SJSA1 (cell line): ENCODE data around the gene SPSB1. TPM values are rescaled to one million over a fixed set of nuclear protein-coding genes. Genes with fewer than 3 reads are reported as not detected.
"Not testable (repeated sequence)": the region's sequence is repeated elsewhere in the genome, so short reads cannot be mapped to it uniquely, and the experiment has no call there.

Source experiments
- DNase-seq, 2 experiments: peaks; one replicate each; pipeline ENCODE4 v3.0.0-alpha.2; 2015 to 2020; ENCODE audit warnings: low spot score in 2 of 2, low read depth in 1 of 2
- H3K27ac ChIP-seq: fragments of 250-450 bp; sonication (Bioruptor Pico); 2 replicates; pipeline ENCODE4 v1.5.1; 2020; ENCODE audit warnings: mild to moderate bottlenecking, moderate library complexity
- H3K27me3 ChIP-seq: fragments of 250-450 bp; sonication (Bioruptor Pico); replicated peaks from 2 replicates; pipeline ENCODE4 v1.5.1; 2020; ENCODE audit warnings: mild to moderate bottlenecking, moderate library complexity
- H3K36me3 ChIP-seq: fragments of 250-450 bp; sonication (Bioruptor Pico); 2 replicates; pipeline ENCODE4 v1.5.1; 2020; ENCODE audit warnings: mild to moderate bottlenecking
- H3K4me1 ChIP-seq: fragments of 250-450 bp; sonication (Bioruptor Pico); replicated peaks from 2 replicates; pipeline ENCODE4 v1.6.1; 2021; ENCODE audit warnings: mild to moderate bottlenecking
- H3K4me3 ChIP-seq: fragments of 250-450 bp; sonication (Bioruptor Pico); 2 replicates; pipeline ENCODE4 v1.5.1; 2020; ENCODE audit warnings: mild to moderate bottlenecking
- H3K9me3 ChIP-seq: fragments of 250-450 bp; sonication (Bioruptor Pico); replicated peaks from 2 replicates; pipeline ENCODE4 v1.5.1; 2020; ENCODE audit warnings: mild to moderate bottlenecking
- total RNA-seq: library from RNA; depleted of rRNA; stranded (reverse); fragments of >200 nt; shearing (Covaris generic); gene quantifications from 2 replicates; pipeline ENCODE4 v1.2.3, GENCODE V29; 2014

Gene SPSB1
- total RNA-seq, 1 experiment from 2014 or later = 24.4 TPM

DNA sequence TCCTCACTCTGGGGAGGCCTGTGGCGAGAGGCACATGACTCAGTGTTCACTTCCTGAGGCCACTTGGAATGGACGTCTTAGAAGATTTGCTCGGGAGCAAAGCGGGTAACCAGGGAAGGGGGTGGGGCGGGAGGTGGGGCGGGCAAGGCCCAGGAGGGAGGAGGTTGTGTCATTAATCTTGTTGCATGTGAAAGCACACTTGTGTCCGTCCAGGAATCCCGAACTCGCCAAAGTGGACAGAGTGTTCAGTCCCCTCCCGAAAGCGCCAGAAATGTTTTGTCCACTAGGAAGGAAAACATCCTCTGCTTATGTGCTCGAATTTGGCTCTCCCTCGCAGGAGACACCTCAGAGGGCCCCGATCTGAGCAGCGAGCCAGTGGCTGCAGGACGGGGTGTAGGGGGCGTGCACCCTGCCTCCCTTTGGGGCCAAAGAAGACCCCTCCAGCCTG lies 84.2 kb downstream of the SPSB1 start:
- H3K27me3 ChIP-seq = no peaks in the 10 kb centered on the region
- H3K4me3 ChIP-seq = no peak overlapping the region
- peaks cover 17% of the 10 kb centered on the region for H3K4me1 ChIP-seq
- no peak for DNase-seq
- H3K36me3 ChIP-seq = peaks cover 3% of the 10 kb centered on the region; the same call in 1 of the 2 replicates
- no peaks in the 10 kb centered on the region for H3K9me3 ChIP-seq
- H3K27ac ChIP-seq = no peak overlapping the region

GRCh38 chr1:9378801-9379200 lies 86.1 kb downstream of the SPSB1 start:
- no peaks in the 10 kb centered on the region for H3K36me3 ChIP-seq
- no peak overlapping the region for H3K4me3 ChIP-seq
- H3K4me1 ChIP-seq = peaks cover 17% of the 10 kb centered on the region
- no peaks in the 10 kb centered on the region for H3K9me3 ChIP-seq
- no peaks in the 10 kb centered on the region for H3K27me3 ChIP-seq
- no peak for DNase-seq
- H3K27ac ChIP-seq = no peak overlapping the region

DNA sequence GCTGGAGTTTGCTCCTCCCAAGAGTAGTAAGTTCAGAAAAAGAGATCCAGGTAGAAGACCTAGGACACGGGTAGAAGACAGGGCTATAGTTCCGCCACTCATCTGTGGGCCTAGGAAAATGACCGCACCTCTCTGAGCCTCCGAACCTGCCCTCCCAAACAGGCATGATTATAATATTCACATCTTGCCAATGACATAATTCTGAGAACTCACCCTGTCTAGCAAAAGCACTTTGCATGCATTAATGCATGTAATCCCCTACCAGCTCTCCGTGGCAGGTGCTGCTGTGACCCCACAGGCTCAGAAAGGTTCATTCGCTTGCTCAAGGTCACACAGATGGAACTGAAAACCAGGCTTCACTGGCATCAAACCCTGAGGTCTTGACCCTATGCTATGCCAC lies 88.0 kb downstream of the SPSB1 start:
- Histone ChIP-seq H3K27me3 (no peaks in the 10 kb centered on the region), H3K4me1 (peaks cover 24% of the 10 kb centered on the region), H3K27ac (no peak overlapping the region), H3K36me3 (no peaks in the 10 kb centered on the region), H3K4me3 (no peak overlapping the region), H3K9me3 (no peaks in the 10 kb centered on the region)
- no peak for DNase-seq

DNA sequence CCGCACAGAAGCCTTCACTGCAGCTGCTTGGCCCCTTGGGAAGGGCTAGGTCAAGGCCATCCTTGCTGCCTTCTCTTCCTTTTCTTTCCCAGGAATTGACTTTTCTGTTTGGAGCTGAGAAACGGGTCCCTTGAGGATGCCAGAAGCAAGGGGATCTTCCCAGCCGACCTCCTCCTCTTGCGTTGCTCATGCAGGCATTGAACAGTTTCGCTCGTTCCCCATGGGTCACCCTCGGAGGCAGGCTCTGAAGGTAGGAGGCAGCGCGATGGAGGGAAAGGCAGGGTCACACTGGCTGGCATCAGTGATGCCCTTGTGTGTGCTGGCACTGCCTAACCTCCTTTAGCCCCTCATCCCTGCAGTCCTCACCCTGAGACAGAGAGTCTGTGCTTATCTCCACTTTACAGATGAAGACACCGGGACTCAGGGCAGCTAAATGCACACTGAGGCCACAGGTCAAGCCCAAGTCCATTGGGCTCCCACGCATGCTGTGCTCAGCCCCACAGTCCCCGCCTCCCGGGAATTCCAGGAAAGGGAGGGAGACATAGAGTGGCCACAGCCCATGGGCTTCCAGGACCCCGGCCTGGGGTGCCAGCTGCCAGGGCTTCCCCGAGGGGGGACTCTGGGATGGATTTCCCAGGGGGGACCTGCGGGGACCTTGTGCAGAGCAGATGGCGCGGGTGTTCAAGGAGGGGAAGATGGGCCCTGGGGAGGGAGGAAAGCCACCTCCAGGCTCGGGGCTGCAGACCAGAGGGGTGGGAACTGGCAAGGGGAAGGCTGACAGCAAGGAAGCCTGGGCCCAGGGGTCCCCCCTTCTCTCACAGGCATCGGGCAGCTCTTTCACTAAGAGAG lies 90.2 kb downstream of the SPSB1 start:
- peaks cover 10% of the 10 kb centered on the region for H3K4me1 ChIP-seq
- H3K27me3 ChIP-seq = no peaks in the 10 kb centered on the region
- H3K9me3 ChIP-seq = no peaks in the 10 kb centered on the region
- H3K36me3 ChIP-seq = no peaks in the 10 kb centered on the region
- H3K27ac ChIP-seq = no peak overlapping the region
- no peak overlapping the region for H3K4me3 ChIP-seq
- no peak for DNase-seq

GRCh38 chr1:9384128-9384527 lies 91.4 kb downstream of the SPSB1 start:
- no peak overlapping the region for H3K27ac ChIP-seq
- H3K36me3 ChIP-seq = no peaks in the 10 kb centered on the region
- peaks cover 19% of the 10 kb centered on the region for H3K4me1 ChIP-seq
- H3K4me3 ChIP-seq = no peak overlapping the region
- no peak for DNase-seq
- no peaks in the 10 kb centered on the region for H3K27me3 ChIP-seq
- no peaks in the 10 kb centered on the region for H3K9me3 ChIP-seq

GRCh38 chr1:9384751-9385245 lies 92.1 kb downstream of the SPSB1 start:
- Histone ChIP-seq H3K4me3 (no peak overlapping the region), H3K36me3 (no peaks in the 10 kb centered on the region), H3K27ac (no peak overlapping the region), H3K4me1 (peaks cover 19% of the 10 kb centered on the region), H3K9me3 (no peaks in the 10 kb centered on the region), H3K27me3 (no peaks in the 10 kb centered on the region)
- DNase-seq = no peak

- not testable (repeated sequence) for H3K36me3 ChIP-seq, H3K27me3 ChIP-seq, H3K27ac ChIP-seq, H3K4me3 ChIP-seq, H3K9me3 ChIP-seq, DNase-seq
- peaks cover 19% of the 10 kb centered on the region for H3K4me1 ChIP-seq
These were observed 92.7 kb downstream of the SPSB1 start for GRCh38 chr1:9385392-9385791.

DNA sequence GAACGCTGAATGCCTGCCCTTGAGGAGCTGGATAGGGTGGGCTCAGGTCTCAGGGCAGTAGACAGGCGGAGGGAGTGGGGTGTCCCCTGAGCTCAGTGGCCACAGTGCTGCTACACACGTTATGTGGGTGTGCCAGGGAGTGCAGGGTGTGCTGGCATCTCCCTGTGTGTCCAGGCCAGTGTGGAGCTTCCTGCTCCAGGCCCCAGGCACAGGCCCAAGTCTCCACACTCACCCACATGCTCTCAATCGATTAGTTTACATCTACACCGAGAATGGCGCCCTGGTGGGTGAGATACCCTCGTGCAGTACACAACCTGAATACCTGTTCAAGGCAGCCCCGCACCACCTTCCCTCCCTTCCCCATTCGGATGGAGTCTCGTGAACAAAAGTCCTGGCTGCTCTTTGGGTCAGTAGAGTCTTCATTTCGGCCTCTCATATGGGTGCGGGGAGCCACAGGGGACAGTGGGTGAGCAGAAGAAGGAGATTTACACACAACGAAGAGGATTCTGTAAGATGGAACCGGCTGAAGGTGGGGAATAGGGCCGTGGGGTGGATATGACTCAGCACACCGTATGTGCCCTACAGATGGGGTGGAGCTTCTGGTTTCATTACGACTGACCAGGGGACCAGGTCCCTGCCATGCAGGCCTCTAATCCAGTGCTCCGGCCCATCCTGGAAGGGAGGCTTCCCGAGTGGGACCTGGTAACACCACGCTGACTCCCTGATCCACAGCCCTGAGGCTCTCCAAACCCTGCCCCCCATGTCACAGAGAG lies 93.3 kb downstream of the SPSB1 start:
- no peak overlapping the region for H3K27ac ChIP-seq

DNA sequence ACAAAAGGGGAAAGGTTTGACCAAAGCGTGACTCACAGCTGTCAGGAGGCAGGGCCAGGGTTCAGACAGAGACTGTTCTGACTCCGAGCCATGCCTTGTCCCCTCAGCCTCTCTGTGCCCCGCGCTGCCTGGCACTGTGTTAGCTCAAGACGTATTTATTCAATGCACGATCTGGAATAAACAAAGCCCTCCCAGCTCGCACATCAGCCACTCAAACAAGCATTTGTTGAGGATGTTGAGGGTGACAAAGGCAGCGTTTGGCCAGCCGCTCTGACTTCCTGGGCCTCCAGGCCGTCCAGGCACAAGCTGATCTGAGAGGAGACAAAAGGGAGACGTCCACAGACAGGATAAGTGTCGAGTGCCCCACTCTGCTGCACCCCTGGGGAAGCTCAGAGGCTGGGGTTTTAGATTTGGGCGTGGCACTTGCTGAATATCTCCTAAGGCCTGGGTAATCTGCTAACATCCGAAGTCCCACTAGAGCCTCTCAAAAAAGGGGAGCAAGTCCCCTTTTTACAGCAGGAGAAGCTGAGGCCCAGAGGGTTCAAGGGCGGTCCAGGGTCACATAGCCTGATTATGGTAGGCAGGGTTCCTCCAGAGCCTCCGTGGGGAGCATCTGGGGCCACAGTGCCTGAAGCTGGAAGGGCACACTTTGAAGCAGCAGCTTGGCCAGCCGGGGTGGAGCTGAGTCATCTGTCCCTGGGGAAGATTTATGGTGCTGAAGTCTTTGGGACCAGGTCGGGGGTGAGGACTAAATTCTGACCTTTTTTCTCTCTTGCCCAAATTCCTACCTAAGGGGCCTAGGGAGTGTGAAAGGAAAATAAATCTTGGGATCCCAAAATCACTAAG lies 95.9 kb downstream of the SPSB1 start:
- H3K4me3 ChIP-seq = no peak overlapping the region
- no peaks in the 10 kb centered on the region for H3K36me3 ChIP-seq
- H3K27me3 ChIP-seq = no peaks in the 10 kb centered on the region
- no peak overlapping the region for H3K27ac ChIP-seq
- no peak for DNase-seq
- peaks cover 21% of the 10 kb centered on the region for H3K4me1 ChIP-seq
- no peaks in the 10 kb centered on the region for H3K9me3 ChIP-seq

More for the DNA sequence above, 93.3 kb downstream of the SPSB1 start:
- H3K4me1 ChIP-seq = peaks cover 19% of the 10 kb centered on the region
- no peak overlapping the region for H3K4me3 ChIP-seq
- H3K9me3 ChIP-seq = no peaks in the 10 kb centered on the region
- H3K36me3 ChIP-seq = no peaks in the 10 kb centered on the region
- H3K27me3 ChIP-seq = no peaks in the 10 kb centered on the region
- no peak for DNase-seq

DNA sequence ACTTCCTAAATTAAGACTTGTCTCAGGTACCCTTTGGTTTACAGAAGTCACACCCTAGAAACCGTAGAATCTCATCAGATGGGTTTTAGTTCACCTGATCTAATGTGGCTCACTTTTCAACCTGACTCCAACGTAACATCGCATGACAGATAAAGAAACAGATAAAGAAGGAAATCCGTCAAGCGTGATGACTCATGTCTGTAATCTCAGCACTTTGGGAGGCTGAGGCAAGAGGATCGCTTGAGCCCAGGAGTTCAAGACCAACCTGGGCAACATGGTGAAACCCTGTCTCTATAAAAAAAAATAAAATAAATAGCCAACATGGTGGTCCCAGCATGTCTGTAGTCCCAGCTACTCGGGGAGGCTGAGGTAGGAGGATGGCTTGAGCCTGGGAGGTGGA lies 97.3 kb downstream of the SPSB1 start:
- Histone ChIP-seq H3K4me3 (no peak overlapping the region), H3K9me3 (no peaks in the 10 kb centered on the region), H3K27ac (no peak overlapping the region), H3K4me1 (peaks cover 14% of the 10 kb centered on the region), H3K36me3 (no peaks in the 10 kb centered on the region), H3K27me3 (no peaks in the 10 kb centered on the region)
- DNase-seq = no peak

DNA sequence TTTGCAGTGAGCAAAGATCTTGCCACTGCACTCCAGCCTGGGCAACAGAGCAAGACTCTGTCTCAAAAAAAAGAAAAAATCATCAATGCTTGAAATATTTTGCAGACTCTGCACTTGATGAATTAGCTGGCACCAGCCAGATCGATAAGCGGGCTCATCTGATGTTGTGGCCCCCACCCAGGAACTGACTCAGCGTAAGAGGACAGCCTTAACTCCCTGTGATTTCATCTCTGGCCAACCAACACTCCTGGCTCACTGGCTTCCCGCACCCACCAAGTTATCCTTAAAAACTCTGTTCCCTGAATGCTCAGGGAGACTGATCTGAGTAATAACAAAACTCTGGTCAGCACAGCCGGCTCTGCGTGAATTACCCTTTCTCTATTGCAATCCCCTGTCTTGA lies 98.9 kb downstream of the SPSB1 start:
- Histone ChIP-seq H3K4me3 (no peak overlapping the region), H3K9me3 (no peaks in the 10 kb centered on the region), H3K27me3 (no peaks in the 10 kb centered on the region), H3K36me3 (no peaks in the 10 kb centered on the region), H3K4me1 (peaks cover 12% of the 10 kb centered on the region), H3K27ac (no peak overlapping the region)
- no peak for DNase-seq

GRCh38 chr1:9394010-9394409 lies 101.3 kb downstream of the SPSB1 start:
- H3K9me3 ChIP-seq = no peaks in the 10 kb centered on the region; the same call in 1 of the 2 replicates
- H3K27me3 ChIP-seq = no peaks in the 10 kb centered on the region

DNA sequence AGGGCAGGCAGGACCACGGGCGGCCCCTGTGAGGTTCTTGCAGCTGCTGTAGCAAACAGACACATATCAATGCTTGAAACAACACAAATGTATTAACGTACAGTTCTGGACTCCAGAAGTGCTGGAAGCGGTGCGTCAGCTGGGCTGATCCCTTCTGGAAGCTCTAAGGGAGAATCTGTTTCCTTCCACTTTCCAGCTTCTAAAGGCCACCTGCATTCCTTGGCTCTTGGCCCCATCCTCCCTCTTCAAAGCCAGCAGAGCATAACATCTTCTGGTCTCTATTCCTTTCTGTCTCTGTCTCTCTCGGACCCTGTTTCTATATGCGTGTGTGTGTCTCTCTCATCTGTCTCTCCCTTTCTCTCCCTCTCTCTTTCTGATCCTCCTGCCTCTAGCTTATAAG lies 102.3 kb downstream of the SPSB1 start:
- Histone ChIP-seq H3K36me3 (no peaks in the 10 kb centered on the region), H3K4me3 (no peak overlapping the region), H3K9me3 (no peaks in the 10 kb centered on the region; the same call in 1 of the 2 replicates), H3K4me1 (peaks cover 21% of the 10 kb centered on the region), H3K27me3 (no peaks in the 10 kb centered on the region), H3K27ac (no peak overlapping the region)
- DNase-seq = no peak

More at GRCh38 chr1:9394010-9394409, 101.3 kb downstream of the SPSB1 start:
- Histone ChIP-seq H3K4me1 (peaks cover 15% of the 10 kb centered on the region), H3K27ac (no peak overlapping the region), H3K4me3 (no peak overlapping the region), H3K36me3 (no peaks in the 10 kb centered on the region)
- no peak for DNase-seq
